Astrocyte of the cerebellum (primary cell): ENCODE data around the gene POLR2M.

Experiments used
- DNase-seq: peaks from one replicate; pipeline ENCODE4 v3.0.0-alpha.2; 2011; ENCODE audit warnings: low read depth
- H3K4me3 ChIP-seq: 2 replicates; pipeline ENCODE4 v1.5.1; 2011; ENCODE audit warnings: mild to moderate bottlenecking, low read depth, low read length, moderate library complexity
- in situ Hi-C: cut with HindIII; loops from 2 replicates; pipeline ENCODE4 v1.10.0; 2017; ENCODE audit warnings: low sequenced_read_pairs
- TF ChIP-seq, protein P1 (sequence below): IDR thresholded peaks from 2 replicates; pipeline ENCODE4 v1.5.1; 2012; ENCODE audit warnings: low read length, low read depth, moderate library complexity, mild to moderate bottlenecking; ENCODE audit errors: missing control alignments

Gene POLR2M

DNA sequence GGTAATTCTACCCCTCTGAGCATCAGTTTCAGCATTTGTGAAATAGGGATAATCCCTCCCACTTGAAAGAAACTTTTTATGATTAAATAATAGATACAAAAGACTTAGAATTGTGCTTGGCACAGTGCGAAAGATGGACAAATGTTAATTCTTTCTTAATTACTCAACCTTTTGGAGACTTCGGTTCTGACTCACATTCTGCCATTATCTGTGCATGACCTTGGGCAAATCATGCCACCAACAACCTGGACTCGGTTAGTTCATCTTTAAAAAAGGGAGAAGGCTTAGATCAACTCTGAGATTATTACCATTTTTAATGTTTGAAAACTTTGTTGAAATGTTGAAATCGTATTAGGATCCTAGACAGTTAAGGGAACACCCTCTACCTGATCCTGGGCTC, 40.6 kb upstream of the POLR2M start:
- in situ Hi-C loops, result no loop called here
- TF ChIP-seq, protein P1, sequence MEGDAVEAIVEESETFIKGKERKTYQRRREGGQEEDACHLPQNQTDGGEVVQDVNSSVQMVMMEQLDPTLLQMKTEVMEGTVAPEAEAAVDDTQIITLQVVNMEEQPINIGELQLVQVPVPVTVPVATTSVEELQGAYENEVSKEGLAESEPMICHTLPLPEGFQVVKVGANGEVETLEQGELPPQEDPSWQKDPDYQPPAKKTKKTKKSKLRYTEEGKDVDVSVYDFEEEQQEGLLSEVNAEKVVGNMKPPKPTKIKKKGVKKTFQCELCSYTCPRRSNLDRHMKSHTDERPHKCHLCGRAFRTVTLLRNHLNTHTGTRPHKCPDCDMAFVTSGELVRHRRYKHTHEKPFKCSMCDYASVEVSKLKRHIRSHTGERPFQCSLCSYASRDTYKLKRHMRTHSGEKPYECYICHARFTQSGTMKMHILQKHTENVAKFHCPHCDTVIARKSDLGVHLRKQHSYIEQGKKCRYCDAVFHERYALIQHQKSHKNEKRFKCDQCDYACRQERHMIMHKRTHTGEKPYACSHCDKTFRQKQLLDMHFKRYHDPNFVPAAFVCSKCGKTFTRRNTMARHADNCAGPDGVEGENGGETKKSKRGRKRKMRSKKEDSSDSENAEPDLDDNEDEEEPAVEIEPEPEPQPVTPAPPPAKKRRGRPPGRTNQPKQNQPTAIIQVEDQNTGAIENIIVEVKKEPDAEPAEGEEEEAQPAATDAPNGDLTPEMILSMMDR, result no peak
- no peak overlapping the region for H3K4me3 ChIP-seq
- DNase-seq, result no peak

DNA sequence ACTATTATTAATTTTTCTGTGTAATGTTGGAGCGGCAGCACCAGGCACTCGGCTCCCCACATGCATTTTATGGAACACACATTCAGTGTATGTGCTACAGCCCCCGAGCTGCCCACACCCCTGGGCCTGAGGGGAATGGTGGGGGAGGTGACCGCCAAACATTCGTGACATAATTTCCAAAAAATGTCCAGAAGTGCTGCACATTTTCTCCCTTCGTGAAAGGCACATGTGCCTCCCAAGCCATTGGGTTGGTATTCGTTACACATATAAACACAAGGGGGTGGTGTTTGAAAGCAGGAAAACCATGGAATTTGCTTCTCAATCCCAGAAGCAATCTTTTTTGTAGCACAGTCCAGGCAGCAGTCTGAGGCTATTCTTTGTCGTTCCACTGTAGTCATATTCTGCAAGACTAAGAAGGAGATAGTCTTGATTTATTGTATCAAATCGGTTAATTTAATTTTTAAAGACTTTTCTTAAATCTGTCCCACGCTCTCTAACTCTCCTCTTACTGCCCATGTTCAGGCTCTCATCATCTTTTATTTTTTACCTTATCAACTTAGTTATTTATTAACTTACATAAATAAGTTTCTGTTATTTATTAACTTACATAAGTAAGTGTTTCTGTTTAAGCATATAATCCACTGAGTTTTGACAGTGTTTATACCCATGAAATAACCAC, 39.2 kb upstream of the POLR2M start:
- in situ Hi-C loops, result no loop called here
- TF ChIP-seq, protein P1, result peak; percentile 59
- DNase-seq, result peak; percentile 20
- H3K4me3 ChIP-seq, result no peak overlapping the region

DNA sequence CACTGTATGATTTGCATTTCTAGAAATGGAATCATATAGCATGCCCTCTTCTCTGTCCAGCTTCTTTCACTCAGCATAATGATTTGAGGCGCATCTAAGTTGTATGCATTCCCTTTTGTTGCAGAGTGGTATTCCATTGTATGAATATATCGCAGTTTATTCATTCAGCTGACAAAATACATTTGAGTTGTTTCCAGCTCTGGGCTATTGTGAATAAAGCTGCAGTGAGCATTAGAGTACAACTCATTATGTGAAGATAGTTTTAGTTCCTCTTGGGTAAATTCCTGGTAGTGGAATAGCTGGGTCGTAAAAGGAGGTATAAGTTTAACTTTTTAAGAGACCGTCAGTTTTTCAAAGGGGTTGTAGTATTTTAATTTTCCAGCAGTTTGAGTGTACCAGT, 38.5 kb upstream of the POLR2M start:
- no peak for DNase-seq
- in situ Hi-C loops, result no loop called here
- TF ChIP-seq, protein P1, result no peak
- no peak overlapping the region for H3K4me3 ChIP-seq

DNA sequence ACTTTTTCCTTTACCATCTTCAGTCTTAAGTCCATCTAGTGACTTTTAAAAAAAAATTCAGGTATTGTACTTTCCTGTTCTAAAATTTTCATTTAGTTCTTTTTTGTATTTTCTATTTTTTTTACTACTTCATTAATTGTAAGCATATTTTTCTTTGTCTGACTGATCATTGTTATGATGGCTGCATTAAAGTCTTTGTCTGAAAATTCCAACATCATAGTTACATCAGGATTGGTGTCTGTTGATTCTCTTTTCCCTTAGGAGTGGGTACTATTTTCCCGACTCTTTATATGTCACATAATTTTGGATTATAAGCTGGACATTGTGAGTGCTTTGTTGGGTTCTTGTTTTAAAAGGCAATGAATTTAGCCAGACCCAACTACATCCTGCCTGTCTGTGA, 34.9 kb upstream of the POLR2M start:
- in situ Hi-C loops, result no loop called here
- H3K4me3 ChIP-seq, result no peak overlapping the region
- TF ChIP-seq, protein P1, result no peak
- no peak for DNase-seq

DNA sequence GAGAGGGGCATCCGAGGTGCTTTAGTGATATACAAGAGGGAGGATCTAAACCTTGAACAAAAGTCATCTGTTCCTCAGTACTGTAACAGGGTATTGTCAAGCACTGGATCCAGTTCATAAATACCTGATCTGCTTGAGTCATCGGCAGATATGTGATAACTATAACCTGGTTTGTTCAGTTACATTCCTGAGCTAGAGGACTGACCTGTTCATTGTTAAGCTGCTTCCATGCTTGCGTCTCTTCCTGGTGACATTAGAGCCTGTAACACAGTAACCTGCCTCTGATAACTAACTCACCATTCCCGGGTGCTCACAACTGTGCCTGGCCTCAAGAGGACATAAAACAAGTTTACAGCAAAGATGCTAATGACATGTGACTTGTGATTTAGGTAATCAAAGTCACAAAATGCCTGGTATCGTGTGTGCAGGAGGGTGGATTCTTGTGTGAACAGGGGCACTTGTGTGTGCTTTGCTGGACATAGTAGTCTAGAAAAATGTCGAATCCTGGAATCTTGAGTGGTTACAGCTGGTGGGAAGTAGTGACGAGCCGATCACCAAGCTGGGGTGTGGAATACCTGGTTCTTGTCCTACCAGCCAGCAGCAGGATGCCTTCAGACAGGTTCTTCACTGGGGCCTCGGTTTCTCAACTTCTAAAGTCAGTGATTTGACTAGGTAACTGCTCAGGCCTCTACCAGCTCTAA, 30.9 kb upstream of the POLR2M start:
- TF ChIP-seq, protein P1, result no peak

DNA sequence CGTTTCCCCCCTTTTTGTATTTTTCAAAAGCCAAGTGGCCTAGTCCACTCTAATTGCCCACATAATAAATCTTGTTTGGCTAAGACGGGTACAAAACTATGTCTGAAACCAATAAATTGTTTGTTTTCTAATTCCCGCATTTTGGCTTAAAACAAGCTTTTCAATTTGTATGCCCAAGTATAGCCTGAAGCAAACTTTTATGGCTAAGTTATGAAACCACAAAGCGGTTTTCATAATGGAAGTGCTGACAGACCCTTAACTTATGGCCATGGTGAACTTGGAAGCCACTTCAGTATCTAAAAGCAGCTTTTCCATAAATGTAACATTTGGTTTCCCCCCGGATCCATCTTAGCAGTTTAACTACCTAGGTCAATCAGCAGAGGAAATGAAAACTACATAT, 29.9 kb upstream of the POLR2M start:
- DNase-seq, result no peak
- in situ Hi-C loops, result no loop called here
- H3K4me3 ChIP-seq, result no peak overlapping the region

More for the DNA sequence above, 30.9 kb upstream of the POLR2M start:
- in situ Hi-C loops, result no loop called here
- DNase-seq, result no peak
- no peak overlapping the region for H3K4me3 ChIP-seq

More for the DNA sequence above, 29.9 kb upstream of the POLR2M start:
- TF ChIP-seq, protein P1, result no peak
